GM21723 (cell line): Measurements from ENCODE around the gene NHSL1.
"Not testable (repeated sequence)": the region's sequence is repeated elsewhere in the genome, so short reads cannot be mapped to it uniquely, and the experiment has no call there.

ENCODE experiments used
- ATAC-seq: cut with Tn5 transposase; IDR thresholded peaks from one replicate; pipeline ENCODE4 v1.9.1; 2021; ENCODE audit warnings: mild to moderate bottlenecking, moderate library complexity; ENCODE audit not compliant: unreplicated experiment

The NHSL1 gene

DNA sequence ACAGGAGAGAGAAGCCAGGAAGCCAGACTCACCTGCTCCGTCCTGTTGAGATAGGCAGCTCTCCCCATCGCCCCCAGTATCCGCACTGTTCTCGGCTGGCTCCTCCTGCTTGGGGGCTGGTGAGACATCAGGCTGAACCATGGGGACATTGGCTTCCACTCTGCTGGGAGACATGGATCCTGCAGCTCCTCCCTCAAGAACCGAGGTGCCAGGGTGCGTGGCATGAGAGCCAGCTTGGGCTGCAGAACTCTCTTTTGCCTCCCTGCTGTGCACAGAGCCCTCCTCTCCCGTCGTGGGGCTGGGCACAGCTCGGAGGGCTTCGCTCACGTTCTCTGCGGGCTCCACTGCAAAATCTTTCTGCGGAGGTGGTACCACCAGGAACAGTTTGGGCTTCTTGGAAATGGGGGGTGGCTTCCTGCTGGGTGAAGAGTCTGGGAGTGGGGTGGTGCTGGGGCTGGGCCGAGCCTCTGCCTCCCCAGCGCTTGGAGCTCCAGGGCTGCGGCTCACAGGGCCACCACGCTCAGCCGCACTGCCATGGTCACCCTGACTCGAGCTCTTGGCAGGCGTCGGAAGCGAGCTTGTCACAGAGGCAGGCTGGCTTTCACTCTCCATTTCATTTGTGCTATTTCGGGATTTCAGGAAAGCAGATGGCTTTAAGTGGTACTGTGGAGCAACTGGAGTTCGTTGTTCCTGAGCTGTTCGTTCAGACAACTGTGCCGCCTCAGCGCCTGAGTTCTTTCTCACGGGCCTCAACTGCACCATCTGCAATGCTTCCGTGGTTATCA lies 68.7 kb downstream of the NHSL1 start:
- no peak for ATAC-seq

DNA sequence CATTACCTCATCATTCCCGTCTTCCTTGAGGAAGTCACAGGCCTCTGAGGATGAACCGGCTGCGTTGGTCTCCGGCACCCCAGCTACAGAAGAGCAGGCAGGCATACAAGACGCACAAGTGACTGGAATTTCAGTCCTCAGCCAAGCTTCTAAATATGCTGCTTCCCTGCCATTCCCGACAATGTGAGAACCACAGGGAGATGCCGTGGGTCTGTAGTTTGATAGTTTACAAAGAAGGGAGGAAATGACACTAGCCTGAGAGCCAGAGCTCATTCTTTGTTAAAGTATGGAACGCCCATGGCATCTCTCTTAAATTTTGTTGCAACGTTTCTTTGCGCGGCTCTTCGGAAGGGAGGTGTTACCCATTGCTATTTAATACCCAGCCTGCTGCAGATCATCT lies 69.5 kb downstream of the NHSL1 start:
- ATAC-seq, result no peak

DNA sequence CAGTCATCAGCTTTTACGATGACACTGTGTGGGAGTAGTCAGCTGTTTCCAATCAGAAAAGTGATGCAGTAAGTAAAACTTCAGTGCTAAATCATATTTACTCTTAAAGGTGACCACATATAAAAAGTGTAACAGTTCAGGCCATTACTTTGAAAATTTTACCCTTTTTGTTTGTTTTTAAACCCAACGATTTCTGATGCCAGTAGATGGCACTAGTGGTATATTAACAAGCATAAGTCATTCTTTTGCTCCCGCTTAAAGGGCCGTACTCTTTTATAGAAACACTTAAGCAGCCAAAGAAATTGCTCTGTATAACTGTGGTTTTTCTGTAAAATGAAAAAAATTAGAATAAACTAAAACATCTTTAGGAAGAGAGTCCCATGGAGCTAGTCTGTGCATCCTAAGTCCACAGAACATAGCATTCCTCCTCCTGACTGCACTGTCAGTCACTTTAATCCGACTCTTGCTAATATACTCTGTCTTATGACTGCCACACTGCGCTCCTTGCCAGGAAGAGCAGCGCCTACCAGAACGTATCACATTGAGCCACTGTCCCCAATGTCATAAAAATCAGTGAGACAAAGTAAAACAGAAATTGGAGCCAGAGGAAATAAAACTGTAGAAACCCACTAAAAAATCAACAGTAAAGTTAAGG lies 70.2 kb downstream of the NHSL1 start:
- ATAC-seq, result no peak

DNA sequence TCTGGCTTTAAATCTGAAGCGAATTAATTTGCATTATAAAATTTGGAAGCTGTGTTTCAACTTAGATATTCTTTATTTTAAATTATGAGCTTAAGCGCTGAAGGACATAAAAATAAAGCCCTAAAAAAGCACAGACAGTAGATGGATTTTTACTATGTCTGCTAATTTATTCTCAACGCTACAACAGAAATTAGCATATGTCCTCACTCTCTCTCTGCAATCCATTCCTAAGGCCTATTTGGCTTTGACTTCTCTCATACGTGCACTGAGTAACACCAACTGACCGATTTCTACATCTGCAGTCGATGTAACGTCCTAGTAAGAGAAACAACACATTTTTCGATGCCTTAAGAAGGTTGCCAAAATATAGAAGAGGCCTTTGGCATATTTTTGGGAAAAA lies 71.6 kb downstream of the NHSL1 start:
- no peak for ATAC-seq

DNA sequence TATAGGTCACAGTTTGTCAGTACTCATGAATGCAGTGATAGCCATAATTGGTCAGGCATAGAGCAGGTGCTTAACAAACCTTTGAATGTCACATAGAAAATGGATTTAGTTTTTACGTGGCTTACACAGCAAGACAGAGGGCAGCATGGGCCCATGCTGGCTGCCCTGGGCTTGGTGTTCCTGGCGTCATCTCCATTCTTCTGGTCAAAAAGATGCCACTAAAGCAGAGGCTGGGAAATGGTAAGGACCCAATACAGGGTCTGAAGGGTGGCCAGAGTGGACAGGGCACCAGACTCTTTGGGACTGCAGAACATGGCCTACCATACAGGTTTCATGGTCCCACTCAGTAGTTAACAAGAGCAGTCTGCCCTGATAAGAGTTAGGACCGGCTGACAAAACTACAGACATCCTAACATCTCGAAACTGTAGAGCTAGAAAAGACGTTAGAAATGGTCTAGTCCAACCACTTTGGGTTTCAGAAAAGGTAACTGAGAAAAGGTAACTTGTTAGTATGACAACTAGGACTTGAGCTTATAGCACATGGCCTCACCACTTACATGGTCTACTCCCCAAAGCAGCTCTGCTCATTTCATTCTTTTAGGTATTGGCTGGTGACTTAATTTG lies 72.7 kb downstream of the NHSL1 start:
- ATAC-seq, result no peak

DNA sequence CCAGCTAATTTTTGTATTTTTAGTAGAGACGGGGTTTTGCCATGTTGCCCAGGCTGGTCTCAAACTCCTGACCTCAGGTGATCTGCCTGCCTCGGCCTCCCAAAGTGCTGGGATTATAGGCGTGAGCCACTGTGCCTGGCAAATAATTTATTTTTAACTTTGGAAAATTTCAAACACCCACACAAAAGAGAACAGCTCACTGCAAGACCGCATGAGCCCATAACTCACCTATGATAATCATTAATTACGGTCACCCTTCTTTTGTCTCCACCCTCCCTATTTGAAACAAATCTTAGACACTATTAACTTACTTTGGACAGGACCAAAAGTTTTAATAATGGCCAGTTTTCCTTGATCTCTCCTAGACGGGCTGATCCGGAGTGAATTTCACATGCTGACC lies 74.0 kb downstream of the NHSL1 start:
- not testable (repeated sequence) for ATAC-seq

DNA sequence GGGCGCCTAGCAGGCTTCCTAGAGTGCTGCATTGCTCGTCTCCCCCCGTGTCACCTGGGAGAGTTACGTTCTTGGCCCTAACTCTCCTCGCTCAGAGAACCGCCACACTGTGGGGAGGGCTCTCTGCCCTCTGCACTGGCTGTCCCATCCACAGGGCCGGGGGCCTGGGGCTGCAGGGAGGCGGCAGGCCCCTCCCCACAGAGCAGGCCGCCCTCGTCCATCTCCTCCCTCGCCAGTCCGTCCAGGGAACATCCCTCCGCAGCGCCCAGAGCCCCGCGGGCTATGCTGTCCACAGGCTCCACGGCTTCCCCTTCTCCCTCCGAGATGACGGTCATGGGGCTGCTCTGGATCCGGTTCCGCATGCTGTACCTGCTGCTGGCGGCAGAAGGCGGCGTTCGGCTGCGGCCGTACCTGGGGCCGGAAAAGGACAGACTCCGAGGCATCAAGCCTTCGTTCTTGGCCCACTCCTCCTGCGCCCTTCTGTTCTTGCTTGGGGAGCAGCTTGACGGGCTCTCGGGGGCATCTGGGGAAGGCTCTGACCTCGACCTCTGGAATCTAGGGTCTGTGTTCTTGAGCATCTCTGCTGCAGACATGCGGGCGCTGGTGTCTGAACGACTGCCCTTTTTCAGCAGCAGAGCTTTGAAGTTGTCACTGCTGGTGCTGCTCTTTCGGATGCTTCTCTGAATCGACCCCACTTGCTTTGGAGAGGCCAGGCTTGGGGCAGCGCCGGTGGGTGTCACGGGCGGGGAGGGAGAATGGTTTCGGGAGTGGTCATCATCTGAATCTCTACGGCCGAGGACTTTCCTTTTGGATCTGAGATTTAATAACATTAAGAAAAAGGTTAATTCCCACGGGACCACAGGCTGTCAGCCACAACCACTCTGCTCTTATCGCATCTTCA lies 75.0 kb downstream of the NHSL1 start:
- no peak for ATAC-seq

DNA sequence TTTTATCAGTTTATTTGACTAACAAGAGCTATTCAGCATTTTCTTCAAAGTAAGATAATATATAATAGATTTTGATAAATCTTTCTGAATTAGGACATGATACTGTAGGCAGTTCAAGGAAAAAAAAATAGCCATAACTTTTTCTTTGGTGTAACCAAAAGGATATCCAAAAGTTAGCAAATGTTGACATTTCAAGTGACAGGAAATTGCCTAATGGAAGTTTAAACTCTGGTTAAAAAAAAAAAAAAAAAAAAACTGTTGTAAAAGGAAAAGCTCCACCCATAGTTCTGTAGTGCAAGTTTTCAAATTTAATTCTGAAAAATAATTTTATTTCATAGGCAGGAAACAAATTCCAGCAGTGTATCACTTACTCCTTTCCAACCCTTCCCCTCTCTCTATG lies 76.4 kb downstream of the NHSL1 start:
- ATAC-seq, result no peak

DNA sequence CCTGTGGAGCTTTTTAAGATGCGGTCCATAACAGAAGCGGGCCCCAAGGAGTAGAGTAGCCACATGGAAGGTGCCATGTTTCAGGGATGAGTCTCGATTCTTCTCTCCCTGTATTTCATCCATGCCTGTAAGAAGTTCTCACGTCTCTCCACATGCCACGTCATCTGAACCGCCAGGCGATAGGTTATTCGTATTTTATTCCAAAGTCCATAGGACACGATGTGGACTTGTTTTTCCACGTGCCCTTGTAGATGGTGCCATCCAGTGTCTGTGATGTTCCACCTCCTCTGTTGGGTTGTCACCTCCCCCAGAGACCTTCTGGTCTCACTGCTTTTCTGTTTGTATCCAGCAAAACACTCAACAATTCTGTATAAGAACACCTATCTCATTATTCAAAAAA lies 77.7 kb downstream of the NHSL1 start:
- ATAC-seq, result no peak

DNA sequence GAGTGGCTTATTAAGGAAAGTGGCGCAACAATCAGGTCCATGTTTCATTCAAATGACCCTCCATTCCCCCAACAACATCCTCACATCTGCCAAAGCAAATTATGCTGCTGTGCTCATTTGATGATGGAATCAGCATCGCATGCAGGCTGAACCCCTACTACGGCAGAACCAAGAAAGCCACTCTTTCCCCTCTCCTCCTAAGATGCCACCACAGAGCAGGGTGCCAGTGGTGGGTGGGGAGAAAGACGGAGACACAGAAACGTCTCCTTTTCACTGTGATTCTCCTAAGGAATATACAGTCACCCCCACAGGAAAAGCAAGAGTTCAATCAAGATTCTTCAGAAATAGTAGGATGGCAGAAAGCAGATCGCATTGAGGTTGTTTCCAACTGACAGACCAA lies 78.2 kb downstream of the NHSL1 start:
- no peak for ATAC-seq

DNA sequence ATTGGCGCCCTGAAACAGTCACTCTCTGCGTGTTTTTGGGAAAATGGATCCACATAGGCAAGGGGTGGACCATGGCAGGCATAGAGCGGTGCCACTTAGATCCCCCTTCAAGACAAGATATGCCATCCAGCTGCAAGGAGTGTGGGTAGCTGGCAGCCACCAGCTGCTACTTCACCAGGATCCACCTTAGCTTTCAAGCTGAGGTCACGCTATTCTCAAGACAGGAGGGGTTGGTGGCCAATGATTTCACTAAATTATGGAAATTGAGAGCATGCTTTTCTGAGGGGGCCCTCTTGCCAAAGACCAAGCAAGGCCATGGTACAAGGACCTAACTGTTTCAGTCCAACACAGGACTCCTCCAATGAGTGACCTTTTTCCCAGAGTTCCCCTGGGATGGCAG lies 78.9 kb downstream of the NHSL1 start:
- no peak for ATAC-seq

DNA sequence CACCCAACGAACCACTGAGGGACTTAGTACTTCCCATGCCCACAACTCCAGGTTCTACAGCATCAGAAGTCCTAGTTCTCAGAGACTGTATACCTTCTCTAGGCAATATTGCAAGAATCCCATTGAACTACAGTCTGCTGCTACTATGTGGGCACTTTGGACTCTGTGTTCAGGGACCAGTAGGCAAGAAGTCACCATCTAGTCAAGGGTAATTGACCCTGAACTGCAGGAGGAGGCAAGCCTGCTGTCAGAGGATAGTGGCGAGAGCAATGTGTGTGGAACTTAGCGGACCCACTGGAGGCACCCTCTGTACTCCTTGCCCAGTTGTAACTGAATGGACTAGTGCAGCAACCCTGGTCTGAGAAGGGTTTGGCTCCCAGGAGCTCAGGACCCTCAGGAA lies 79.5 kb downstream of the NHSL1 start:
- ATAC-seq, result no peak

DNA sequence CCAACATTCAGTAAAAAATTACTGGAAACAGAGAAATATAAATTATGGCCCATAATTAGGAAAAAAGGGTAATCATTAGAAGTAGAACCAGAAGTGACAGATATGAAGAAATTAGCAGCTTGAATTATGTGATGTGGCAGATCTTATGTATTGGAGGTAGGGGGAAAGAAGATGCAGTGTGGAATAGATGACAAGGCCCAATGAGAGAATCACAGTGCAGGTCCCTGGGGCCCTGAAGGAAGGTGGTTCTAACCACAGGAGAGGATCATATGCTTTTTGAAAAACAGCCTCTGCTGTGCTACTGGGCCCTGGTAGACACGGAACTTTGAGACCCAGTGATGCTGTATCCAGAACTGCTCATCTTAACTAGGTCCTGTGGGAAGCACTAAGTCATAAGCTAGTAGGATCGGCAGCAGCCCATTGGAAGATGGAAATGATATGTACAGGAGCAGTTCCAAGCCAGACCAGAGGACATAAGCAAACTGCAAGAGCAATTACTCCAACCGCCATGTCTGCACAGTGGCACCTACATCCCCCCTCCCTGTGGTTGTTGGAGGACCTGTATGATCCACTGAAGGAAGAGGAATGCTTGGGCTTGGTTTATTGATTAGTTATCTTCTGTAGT lies 81.1 kb downstream of the NHSL1 start:
- no peak for ATAC-seq

DNA sequence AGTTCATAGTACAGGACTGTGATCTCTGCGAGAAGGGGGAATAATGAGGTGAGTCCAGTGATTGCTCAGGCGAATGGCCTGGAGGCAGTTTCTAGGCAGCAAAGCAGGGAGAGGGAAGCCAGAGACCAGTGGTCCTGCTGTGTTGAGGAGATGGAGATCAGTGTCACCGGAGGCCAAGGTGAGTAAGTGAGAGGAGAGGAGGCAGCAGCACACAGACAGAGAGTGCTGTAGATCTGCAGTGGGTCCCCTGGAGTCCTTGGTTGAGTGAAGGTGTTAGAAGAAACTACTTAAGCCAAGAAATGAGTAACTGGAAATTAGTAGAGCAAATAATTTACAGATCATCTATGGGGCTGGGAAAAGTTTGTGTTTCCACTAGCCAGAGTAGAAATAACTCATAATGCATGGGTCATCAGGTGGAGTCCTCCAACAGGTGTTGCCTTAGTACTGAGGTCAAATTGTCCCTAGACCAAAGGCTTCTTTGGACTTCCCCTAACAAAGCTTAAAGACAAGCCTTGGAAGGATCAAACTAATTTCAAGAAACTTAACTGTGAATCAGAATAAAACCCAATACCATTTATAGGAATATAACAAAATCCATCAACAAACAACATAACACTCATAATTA lies 81.7 kb downstream of the NHSL1 start:
- no peak for ATAC-seq

DNA sequence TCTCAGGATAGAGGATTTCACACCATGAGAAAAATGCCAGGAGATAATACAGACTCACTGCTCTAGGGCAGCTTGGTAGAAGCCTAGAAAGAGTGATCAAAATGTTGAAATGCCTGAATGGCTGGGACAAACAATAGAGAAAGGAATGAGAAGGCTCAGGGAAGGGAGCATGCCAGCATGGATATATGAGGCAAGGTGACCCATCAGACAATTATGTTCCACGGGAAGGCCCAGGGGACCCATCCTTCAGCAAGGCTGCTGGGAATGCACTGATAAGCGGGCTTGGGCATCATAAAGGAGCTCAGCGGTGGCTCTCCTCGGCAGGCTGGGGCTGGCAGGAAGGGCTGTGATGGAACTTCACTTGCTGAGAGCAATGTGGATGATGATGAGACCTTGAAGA lies 83.1 kb downstream of the NHSL1 start:
- ATAC-seq, result no peak

DNA sequence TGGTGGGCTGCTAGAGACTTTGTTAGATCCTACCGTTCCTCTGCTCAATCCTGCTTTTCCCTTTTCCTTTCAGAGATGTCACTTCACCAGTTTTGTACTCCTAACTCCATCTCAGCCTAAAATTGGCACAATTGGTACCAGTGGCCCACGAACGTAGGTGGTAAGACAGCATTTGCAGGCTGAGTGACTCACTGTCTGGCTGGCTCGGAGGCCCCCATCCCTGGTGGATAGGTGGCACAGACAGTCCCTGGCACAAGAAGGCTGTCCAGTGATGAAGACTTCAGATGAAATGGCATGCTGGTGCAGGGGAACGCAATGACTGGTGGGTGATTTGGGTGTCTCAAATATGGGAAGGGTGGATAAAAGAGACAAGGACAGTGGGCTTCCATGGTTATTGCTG lies 84.2 kb downstream of the NHSL1 start:
- ATAC-seq, result no peak

DNA sequence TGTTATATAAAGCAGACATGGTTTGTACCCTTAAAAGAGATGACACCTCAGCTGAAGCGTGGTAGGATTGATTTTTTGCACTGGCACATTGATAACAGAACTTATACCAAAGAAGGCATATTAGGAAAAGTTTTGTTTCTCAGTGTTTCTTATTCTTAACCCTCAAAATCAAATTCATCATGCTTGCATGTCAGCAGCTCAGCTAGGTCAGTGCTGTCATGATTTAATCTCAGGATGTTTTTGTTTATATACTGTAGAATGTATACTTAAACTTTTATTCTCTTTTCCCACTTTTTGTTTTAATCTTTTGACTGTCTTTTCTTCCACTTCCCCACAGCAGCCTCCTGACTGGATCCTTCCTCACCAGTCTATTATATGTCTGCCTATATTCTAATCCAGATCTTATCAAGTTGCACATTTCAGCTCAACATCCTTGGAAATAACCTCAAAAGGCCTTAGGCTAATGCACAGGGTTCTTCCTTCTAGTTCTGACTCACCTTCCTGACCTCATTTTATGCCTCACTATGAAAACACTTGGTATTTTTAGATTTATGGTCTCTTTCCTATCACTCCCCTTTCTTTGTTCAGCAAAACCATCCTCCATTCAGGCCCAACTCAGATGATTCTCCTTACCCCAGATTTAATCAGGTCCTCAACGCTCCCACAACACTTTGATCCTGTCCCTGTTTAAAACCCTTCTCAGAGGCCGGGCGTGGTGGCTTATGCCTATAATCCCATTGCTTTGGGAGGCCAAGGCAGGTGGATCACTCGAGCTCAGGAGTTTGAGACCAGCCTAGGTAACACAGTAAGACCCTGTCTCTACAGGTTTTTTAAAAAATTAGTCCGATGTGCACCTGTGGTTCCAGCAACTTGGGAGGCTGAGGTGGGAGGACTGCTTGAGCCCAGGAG lies 88.1 kb downstream of the NHSL1 start:
- ATAC-seq, result no peak

DNA sequence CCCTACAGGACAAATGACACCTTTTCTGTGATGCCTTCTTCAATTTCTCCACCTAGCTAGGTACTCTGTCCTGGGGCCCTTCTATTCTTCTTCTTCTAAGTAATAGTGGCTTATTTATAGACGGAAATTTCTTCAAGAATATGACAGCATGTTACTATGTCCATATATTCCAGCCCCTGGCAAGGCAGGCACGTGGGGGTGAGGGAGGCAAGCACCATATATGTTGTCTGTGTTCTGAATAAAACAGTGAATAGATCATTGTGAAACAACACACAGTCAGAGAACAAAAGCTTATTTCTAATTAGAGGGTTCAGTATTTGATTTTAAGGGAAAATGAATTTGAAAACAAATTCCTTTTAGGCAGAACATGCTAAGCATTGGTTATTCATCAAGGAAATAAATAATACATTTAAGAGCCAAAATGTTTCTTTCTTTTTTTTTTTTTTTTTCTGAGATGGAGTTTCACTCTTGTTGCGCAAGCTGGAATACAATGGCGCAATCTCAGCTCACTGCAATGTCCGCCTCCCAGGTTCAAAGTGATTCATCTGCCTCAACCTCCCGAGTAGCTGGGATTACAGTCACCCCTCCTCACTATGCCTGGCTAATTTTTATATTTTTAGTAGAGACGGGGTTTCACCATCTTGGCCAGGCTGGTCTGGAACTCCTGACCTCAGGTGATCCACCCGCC lies 89.1 kb downstream of the NHSL1 start:
- ATAC-seq, result no peak

DNA sequence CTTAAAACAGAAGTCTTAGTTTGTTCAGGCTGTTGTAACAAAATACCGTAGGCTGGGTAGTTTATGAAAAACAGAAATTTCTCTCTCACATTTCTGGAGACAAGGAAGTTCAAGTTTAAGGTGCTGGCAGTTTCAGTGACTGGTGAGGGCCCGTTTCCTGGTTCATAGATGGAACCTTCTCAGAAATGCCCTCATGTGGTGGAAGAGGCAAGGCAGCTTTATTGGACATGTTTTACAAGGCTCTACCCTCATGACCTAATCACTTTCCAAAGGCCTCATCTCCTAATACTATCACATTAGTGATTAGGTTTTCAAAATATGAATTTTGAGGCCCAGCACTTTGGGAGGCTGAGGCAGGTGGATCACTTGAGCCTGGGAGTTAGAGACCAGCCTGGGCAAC lies 92.9 kb downstream of the NHSL1 start:
- no peak for ATAC-seq
